GM03348 (cell line): ENCODE measurements around the gene FAM228A.
"Not testable (repeated sequence)": the region's sequence is repeated elsewhere in the genome, so short reads cannot be mapped to it uniquely, and the experiment has no call there.

ENCODE experiments used
- DNase-seq: peaks from one replicate; pipeline ENCODE4 v3.0.0; 2012; ENCODE audit warnings: low spot score

The FAM228A gene

DNA sequence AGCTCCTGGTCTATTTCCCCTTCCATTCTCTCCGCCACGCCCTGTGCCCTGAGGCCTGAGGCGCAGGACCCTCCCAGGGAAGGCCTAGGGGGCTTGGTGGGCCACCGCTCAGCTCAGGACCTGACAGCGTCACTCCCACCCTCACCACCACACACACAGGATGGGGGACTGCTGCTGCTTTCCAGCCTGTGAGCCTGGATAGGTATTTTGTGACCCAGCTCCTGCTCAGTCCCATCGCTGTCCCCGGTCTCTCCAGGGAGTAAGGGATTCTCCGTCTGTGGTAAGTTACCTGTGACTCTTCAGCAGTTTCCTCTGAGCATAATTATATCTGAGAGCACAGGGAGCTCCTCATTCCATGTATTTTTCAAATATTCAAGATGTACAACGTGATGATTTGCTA is 16.3 kb downstream of the FAM228A start:
- DNase-seq, result no peak

- no peak for DNase-seq
These were observed 17.0 kb downstream of the FAM228A start for GRCh38 chr2:24191848-24192247.

GRCh38 chr2:24197213-24197612 is 22.4 kb downstream of the FAM228A start:
- not testable (repeated sequence) for DNase-seq

DNA sequence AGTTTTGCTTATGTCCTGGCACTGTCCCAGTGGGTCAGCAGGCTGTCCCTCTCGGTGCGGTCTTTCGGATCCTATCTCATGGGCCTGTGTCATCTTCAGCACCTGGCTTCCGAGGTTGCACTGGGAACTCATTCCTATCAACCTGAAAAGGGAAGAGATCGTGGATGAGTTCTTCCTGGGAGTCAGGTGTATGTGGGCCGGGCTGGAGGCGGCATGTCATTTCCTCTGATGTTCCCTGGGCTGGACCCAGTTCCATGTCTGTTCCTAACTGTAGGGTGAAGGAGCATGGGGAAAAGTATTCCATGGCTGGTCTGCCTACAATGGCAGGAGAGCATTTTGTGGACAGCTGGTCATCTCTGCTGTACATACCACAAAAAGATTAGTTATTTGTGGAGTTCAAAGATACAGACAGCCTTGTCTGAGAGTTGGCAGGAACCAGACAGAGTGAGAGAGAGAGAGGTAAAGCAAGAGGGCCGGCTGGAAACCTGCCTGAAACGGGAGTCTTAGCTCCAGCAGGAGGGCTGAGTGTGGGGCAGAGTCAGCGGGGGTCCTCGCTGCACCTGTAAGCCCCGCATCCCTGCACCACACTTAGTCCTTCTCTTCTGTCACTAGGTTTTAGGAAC is 25.2 kb downstream of the FAM228A start:
- DNase-seq, result no peak

GRCh38 chr2:24200799-24201198 is 25.9 kb downstream of the FAM228A start:
- DNase-seq, result no peak

DNA sequence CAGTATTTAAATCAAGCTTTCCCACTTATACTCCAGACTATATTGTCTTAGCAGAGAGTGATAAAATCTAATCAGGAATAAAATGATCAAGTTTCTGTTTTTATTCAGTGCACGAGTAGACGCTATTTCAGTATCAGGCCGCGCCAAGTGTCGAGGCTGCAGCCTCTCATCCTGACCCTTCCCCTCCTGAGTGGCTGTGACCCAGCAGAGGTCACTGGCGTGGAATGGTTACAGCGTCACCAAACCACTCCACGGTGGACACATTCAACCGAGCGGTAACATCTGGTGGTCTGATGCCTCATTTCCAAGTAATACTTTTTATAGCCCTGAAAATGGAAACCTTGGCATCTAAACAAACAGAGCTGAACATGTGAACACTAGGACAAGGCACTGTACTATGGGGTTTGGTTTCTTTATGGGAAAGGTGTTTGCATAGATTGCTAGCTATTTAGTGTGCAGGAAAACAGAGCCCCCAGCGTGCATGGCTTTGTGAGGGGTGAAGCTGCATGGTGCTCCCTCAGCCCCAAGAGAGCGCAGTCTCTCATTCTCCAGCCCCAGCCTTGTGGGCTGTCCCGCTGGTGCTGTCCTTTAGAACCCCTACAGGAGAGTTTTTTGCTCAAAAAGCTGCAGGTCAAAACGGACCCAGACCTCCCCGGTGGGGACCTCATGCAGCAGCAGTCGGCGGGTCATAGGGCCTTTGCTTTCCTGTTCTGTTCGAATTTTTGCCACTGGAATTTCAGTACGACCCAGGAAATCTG is 28.4 kb downstream of the FAM228A start:
- DNase-seq, result no peak

DNA sequence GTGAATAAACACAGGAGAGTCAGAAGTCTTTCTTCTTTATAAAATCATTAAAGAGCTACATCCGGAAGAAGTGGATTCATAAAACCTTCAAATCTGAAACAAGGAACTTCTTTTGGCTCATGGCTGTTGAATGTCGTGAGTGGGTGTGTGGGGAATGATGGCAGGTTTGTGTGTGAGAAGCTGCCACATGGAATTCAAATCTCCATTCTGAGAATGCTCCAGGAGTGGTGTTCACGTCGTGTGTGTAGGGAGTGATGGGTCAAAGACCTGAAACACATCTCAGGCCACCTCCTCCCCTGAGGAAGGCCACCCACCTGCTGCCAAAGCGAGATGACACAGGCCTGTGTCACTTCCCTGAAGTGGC is 28.9 kb downstream of the FAM228A start:
- no peak for DNase-seq

DNA sequence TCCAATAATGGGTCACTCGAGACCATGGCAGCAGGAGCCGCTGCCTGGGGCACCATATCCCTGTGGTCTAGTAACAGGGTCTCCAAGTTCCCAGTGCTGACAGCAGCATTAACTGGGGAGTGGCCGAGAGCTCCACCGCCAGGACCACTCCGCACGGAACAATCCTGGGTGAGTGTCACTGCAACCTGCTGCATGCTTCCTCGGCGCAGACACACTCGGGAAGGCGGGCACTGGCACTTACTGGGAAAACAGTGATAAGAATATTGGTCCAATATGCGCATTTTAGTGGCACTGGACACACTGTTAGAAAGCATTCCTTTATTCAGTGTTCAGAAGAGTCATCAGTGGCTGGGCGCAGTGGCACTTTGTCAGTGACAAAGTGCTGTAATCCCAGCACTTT is 29.7 kb downstream of the FAM228A start:
- no peak for DNase-seq

- DNase-seq, result no peak
These were observed 30.3 kb downstream of the FAM228A start for GRCh38 chr2:24205131-24205530.

GRCh38 chr2:24206242-24206641 is 31.4 kb downstream of the FAM228A start:
- DNase-seq, result no peak

DNA sequence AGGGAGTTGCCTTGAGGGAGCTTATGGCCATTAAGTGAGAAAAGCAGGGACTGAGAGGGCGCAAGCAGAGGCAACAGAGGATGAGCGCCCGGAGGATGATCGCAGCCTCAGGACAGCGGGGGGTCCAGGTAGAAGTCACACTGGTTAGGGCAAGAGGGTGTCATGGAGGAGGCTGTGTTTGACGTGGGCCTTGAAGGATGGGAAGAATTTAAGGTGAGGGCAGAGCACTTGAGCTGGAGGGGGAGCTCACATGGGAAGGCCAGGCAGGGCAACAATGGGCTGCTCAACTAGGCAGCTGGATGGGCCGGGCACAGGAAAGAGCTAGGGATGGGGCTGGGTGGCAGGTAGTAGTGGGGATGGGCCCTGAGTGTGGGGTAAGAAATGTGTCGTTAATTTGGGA is 31.9 kb downstream of the FAM228A start:
- DNase-seq, result no peak

DNA sequence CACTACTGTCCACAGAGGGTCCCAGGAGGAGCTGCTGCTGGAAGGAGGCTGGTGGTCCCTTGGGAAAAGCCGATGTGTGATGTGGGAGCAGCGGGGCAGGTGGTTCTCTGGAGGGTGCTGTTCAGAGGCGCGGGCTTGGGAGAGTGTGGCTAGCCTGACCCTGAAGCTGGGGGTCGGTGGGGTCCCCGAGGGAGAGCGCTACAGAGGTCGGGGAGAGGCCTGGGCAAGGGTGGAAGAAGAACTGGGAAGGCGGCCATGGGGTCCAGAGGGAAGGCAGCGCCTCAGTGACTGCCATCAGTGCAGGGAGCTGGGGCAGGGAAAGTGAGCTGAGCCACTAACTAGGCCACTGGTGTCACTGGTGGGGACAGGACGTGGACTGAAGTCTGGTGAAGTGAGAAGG is 32.5 kb downstream of the FAM228A start:
- DNase-seq, result no peak

GRCh38 chr2:24208490-24208889 is 33.6 kb downstream of the FAM228A start:
- no peak for DNase-seq

- no peak for DNase-seq
These were observed 34.7 kb downstream of the FAM228A start for GRCh38 chr2:24209389-24210105.

GRCh38 chr2:24210106-24210455 is 35.2 kb downstream of the FAM228A start:
- no peak for DNase-seq

DNA sequence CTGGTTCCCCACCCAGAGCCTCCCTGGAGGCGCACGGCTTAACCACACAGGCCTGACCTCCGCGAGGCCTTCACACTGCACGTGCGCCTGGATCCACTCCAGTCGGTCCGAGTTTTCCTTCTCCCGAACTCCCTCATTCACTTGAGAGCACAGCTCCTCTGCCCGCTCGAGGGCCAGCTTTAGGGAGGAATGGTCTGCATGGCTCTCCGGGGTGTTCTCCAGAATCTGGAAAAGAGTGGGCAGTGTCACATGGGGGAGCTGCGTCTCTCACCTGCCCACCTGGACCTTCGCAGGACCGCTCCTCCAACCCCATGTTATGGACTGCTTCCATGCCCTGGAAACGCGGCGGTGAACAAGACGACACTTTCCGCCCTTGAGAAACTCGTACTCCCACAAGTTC is 35.9 kb downstream of the FAM228A start:
- DNase-seq, result no peak

- no peak for DNase-seq
These were observed 36.6 kb downstream of the FAM228A start for GRCh38 chr2:24211408-24211807.

DNA sequence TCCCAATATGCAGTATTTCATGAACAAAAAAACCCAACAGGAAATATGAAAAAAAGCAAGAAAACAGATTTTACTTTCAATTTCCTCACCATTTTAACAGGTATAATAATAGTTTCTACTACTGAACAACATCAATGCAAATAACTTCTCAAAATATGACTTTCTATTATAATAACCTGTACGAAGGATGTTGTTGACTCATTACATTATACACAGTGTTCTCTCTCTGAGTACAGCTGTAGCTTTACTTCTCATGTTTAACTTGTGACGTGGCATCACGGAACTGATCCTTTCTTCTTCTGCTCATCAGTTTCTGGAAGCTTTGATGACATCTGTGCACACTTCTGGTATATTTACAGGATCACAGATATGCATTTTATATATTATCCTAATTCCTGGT is 40.0 kb downstream of the FAM228A start:
- DNase-seq, result no peak

DNA sequence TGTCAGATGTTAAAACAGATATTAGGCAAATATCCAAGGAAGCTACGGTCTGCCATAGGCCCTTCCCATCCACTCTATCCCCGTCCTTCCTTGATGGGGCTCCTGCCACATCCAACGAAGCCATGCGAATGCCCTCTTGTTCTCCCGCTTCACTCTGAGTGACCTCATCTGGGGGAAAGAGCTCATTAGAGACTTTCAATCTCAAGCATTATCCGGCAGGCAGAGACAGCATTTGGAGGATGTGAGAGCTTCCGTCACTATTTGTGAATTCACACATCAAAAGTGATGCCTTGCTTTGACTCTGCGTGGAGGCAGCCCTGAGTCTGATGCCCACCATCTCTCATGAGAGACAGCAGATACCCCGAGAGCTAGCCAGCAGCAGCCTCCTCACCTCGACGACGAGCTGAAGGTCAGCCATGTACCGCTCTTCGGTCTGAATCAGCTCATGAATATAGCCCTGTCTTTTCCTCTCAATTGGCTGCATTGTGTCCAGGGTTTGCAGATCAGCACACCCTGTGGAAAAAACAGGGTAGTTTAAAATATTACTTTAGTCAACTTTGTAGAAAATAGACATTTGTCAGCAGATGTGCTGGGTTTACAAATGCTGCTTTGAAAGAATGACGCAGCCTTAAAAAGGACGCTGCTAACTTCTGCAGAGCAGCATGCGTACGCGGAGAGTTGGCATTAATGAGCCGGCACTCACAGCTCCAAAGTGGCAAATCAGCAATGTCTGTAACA is 45.9 kb downstream of the FAM228A start:
- no peak for DNase-seq

- DNase-seq, result no peak
These were observed 46.6 kb downstream of the FAM228A start for GRCh38 chr2:24221343-24222050.

- DNase-seq, result no peak
These were observed 48.1 kb downstream of the FAM228A start for GRCh38 chr2:24222946-24223345.
